ENCODE data around the gene PNISR. TPM values are rescaled to one million over a fixed set of nuclear protein-coding genes. Genes with fewer than 3 reads are reported as not detected.

Gene PNISR
- total and polyA plus RNA-seq, 2 of the 13 experiments (the other 11 are each of a cell fraction or from before 2014, with no cell fraction given): 43.0 to 48.0 TPM

DNA sequence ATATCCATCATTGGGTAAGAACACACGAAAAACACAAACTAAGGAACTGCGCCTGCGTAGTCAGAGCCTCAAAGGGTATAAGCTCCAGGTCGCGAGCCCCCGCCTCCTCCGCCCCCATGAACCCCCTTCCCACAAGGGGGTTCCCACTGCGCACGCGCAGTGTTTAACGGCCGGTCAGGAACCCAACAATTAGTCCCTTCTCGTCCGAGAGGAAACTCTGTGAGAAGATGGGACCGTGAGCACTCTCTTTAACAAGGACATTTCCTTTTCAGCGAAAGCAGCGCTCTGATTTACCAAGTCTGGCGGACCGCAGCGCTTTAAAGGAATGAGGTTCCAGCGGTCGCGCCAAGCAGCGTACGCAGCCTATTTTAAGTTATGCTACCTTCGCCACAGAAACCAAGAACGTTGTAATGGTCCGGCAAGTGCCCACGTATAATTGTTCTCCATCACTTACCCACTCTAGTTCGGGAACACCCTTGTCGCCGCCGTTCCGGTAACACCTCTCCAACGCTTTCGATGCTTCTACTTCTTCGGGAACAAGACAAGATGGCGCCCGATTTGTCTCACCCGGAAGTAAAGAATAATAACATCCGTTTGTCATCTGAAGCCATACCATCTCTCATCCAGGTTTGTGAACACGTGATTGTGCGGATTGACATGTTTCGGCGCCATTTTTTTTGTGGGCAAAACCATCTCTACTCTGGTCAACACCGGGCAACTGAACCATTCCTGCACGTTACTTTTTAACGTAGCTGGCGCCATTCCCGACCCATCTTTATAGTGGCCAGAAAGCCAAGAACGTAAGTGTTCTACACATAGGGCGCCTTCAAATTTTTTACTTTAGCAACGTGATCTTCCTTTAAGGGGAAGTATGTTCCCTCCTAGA lies at the start of gene PNISR (continued):
- TF ChIP-seq ZBTB2 (CRISPR knock-in tag; IDR thresholded peaks at IDR 0.05; ENCODE audit: low read depth) (no peak), ZFP36L1 (CRISPR knock-in tag; IDR thresholded peaks at IDR 0.05) (0 out of 2 replicates have a peak, but pooled peaks have one; percentile 40), HOXA5 (CRISPR knock-in tag; IDR thresholded peaks at IDR 0.05) (peak; percentile 64; the same call in 1 of the 2 replicates), RBM22 (optimal IDR thresholded peaks at IDR 0.05; ENCODE audit: low read length) (no peak), ZNF256 (CRISPR knock-in tag; conservative IDR thresholded peaks at IDR 0.05) (0 out of 2 replicates have a peak, but pooled peaks have one; percentile 35), ZNF547 (CRISPR knock-in tag; IDR thresholded peaks at IDR 0.05) (no peak), ASH2L (IDR thresholded peaks at IDR 0.05; ENCODE audit: insufficient read length, low read depth, low read length) (peak; percentile 94), ZNF780A (CRISPR knock-in tag; IDR thresholded peaks at IDR 0.05) (no peak), ZNF136 (CRISPR knock-in tag; IDR thresholded peaks at IDR 0.05; ENCODE audit: low read depth) (no peak), PAWR (CRISPR knock-in tag; IDR thresholded peaks at IDR 0.05; ENCODE audit: borderline replicate concordance) (0 out of 2 replicates have a peak, but pooled peaks have one; percentile 45), TAF1 (CRISPR knock-in tag; IDR thresholded peaks at IDR 0.05) (peak; percentile 74), MAF1 (CRISPR knock-in tag; IDR thresholded peaks at IDR 0.05; ENCODE audit: borderline replicate concordance) (no peak), EEA1 (CRISPR knock-in tag; IDR thresholded peaks at IDR 0.05; ENCODE audit: borderline replicate concordance) (0 out of 2 replicates have a peak, but pooled peaks have one; percentile 18), ZNF674 (CRISPR knock-in tag; IDR thresholded peaks at IDR 0.05; ENCODE audit: low read depth) (no peak), HCFC1 (IDR thresholded peaks at IDR 0.05; ENCODE audit: low read depth, low read length) (peak; percentile 75; the same call in 1 of the 2 replicates), ZNF598 (CRISPR knock-in tag; IDR thresholded peaks at IDR 0.05; ENCODE audit: borderline replicate concordance) (peak; percentile 68), ARNT2 (CRISPR knock-in tag; IDR thresholded peaks at IDR 0.05; ENCODE audit: low read depth) (peak; percentile 63; the same call in 1 of the 2 replicates)
- TF ChIP-seq, protein P1, sequence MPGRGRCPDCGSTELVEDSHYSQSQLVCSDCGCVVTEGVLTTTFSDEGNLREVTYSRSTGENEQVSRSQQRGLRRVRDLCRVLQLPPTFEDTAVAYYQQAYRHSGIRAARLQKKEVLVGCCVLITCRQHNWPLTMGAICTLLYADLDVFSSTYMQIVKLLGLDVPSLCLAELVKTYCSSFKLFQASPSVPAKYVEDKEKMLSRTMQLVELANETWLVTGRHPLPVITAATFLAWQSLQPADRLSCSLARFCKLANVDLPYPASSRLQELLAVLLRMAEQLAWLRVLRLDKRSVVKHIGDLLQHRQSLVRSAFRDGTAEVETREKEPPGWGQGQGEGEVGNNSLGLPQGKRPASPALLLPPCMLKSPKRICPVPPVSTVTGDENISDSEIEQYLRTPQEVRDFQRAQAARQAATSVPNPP (CRISPR knock-in tag; IDR thresholded peaks at IDR 0.05): no peak
- TF ChIP-seq, protein P2, sequence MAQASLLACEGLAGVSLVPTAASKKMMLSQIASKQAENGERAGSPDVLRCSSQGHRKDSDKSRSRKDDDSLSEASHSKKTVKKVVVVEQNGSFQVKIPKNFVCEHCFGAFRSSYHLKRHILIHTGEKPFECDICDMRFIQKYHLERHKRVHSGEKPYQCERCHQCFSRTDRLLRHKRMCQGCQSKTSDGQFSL (CRISPR knock-in tag; IDR thresholded peaks at IDR 0.05): 0 out of 2 replicates have a peak, but pooled peaks have one; percentile 23
- TF ChIP-seq, protein P3, sequence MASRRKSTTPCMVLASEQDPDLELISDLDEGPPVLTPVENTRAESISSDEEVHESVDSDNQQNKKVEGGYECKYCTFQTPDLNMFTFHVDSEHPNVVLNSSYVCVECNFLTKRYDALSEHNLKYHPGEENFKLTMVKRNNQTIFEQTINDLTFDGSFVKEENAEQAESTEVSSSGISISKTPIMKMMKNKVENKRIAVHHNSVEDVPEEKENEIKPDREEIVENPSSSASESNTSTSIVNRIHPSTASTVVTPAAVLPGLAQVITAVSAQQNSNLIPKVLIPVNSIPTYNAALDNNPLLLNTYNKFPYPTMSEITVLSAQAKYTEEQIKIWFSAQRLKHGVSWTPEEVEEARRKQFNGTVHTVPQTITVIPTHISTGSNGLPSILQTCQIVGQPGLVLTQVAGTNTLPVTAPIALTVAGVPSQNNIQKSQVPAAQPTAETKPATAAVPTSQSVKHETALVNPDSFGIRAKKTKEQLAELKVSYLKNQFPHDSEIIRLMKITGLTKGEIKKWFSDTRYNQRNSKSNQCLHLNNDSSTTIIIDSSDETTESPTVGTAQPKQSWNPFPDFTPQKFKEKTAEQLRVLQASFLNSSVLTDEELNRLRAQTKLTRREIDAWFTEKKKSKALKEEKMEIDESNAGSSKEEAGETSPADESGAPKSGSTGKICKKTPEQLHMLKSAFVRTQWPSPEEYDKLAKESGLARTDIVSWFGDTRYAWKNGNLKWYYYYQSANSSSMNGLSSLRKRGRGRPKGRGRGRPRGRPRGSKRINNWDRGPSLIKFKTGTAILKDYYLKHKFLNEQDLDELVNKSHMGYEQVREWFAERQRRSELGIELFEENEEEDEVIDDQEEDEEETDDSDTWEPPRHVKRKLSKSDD (CRISPR knock-in tag; IDR thresholded peaks at IDR 0.05; ENCODE audit: low read depth): peak; percentile 51; the same call in 1 of the 2 replicates

Data from HepG2 (cell line).